HL-60 (cell line): Measurements from ENCODE around the gene ERMP1.

ENCODE experiments used
- DNase-seq, 2 experiments: peaks; one replicate each; pipeline ENCODE4 v3.0.0-alpha.2; 2010 to 2020; ENCODE audit warnings: low read depth in 1 of 2, low spot score in 1 of 2
- H3K27ac ChIP-seq: fragments of 250-450 bp; sonication (Bioruptor Pico); replicated peaks from 2 replicates; pipeline ENCODE4 v1.5.1; 2020; ENCODE audit warnings: mild to moderate bottlenecking, moderate library complexity
- H3K27me3 ChIP-seq: fragments of 250-450 bp; sonication (Bioruptor Pico); 2 replicates; pipeline ENCODE4 v1.5.1; 2021; ENCODE audit warnings: mild to moderate bottlenecking, moderate library complexity; ENCODE audit not compliant: insufficient read depth, poor library complexity, severe bottlenecking
- H3K4me3 ChIP-seq: replicated peaks from 2 replicates; pipeline ENCODE4 v1.5.1; 2011; ENCODE audit warnings: mild to moderate bottlenecking, control low read depth, low read length; ENCODE audit not compliant: insufficient read depth
- CTCF ChIP-seq: IDR thresholded peaks from one replicate; pipeline ENCODE4 v1.5.1; 2011; ENCODE audit warnings: low read length, control low read depth, inconsistent platforms; ENCODE audit not compliant: insufficient read depth
- GABPA ChIP-seq: IDR thresholded peaks from 2 replicates; pipeline ENCODE4 v1.6.1; 2012; ENCODE audit warnings: low read depth
- POLR2AphosphoS5 ChIP-seq: IDR thresholded peaks from 2 replicates; pipeline ENCODE4 v1.6.1; 2012; ENCODE audit warnings: low read depth
- REST ChIP-seq: IDR thresholded peaks from 2 replicates; pipeline ENCODE4 v1.6.1; 2012; ENCODE audit warnings: low read depth; ENCODE audit not compliant: insufficient replicate concordance
- SPI1 ChIP-seq: IDR thresholded peaks from 2 replicates; pipeline ENCODE4 v1.6.1; 2012; ENCODE audit warnings: low read depth, mild to moderate bottlenecking, borderline replicate concordance

Gene ERMP1

GRCh38 chr9:5868235-5868634 is 35.3 kb upstream of the ERMP1 start:
- Histone ChIP-seq H3K4me3 (no peak overlapping the region), H3K27me3 (no peaks in the 10 kb centered on the region), H3K27ac (no peak overlapping the region)
- no peak for TF ChIP-seq REST
- no peak for TF ChIP-seq CTCF
- no peak for TF ChIP-seq GABPA
- no peak for TF ChIP-seq SPI1
- no peak for TF ChIP-seq POLR2AphosphoS5
- DNase-seq, result no peak

GRCh38 chr9:5866685-5867084 is 33.8 kb upstream of the ERMP1 start:
- Histone ChIP-seq H3K27ac (no peak overlapping the region), H3K27me3 (no peaks in the 10 kb centered on the region), H3K4me3 (no peak overlapping the region)
- TF ChIP-seq SPI1 (no peak), POLR2AphosphoS5 (no peak), GABPA (no peak), CTCF (no peak), REST (no peak)
- DNase-seq, result no peak

DNA sequence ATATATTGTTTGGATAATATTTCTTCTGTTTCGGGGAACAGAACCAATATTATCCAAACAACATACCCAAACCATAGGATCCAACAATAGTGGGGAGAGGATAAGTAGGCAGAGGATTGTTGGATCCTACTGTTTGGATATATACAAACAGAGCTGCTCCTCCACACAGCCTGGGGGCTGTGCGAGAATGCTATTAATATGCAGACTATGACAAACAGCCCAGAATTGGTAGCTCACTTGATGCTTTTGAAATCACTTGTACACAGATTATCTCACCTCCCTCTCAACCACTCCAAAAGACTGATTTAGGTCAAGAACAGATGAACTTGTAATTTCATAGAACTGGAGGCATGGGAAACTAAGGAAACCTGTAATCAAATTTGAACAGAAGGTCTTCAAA is 33.4 kb upstream of the ERMP1 start:
- Histone ChIP-seq H3K27me3 (no peaks in the 10 kb centered on the region), H3K27ac (no peak overlapping the region), H3K4me3 (no peak overlapping the region)
- no peak for TF ChIP-seq GABPA
- TF ChIP-seq POLR2AphosphoS5, result no peak
- no peak for TF ChIP-seq REST
- no peak for TF ChIP-seq SPI1
- no peak for DNase-seq

GRCh38 chr9:5864446-5864845 is 31.5 kb upstream of the ERMP1 start:
- DNase-seq, result no peak
- no peak overlapping the region for H3K27ac ChIP-seq
- TF ChIP-seq CTCF (no peak), POLR2AphosphoS5 (no peak), REST (no peak), SPI1 (no peak), GABPA (no peak)
- no peak overlapping the region for H3K4me3 ChIP-seq
- H3K27me3 ChIP-seq, result no peaks in the 10 kb centered on the region
